Fibroblast of skin of left biceps (primary cell): ENCODE results near the gene KCNMB2.

ENCODE experiments used
- DNase-seq, 2 experiments: peaks; one replicate each; pipeline ENCODE4 v3.0.0-alpha.2; 2013; ENCODE audit warnings: low read depth in 2 of 2

The KCNMB2 gene

GRCh38 chr3:178568911-178569310, 32.7 kb downstream of the KCNMB2 start:
- no peak for DNase-seq

DNA sequence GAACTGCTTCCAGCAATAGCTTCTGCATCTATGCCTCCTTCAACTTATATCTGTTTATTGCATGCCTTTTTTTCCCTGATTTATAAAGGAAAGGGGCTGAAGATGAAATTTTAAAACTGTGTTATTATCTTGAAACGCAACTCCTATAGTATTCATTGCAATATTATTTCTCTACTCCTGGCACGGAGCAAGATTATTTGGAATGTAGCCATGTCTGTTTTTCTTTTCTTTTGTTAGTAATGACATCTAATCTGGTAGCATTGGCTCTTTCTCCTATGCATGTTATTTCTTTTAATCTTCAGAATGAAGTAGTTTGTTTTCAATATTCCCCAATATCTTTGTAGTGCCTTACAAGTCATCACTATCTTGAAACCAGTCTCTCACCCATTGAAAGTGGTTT, 33.6 kb downstream of the KCNMB2 start:
- no peak for DNase-seq

- DNase-seq = no peak
Measured at GRCh38 chr3:178583963-178584575, 47.8 kb downstream of the KCNMB2 start.

DNA sequence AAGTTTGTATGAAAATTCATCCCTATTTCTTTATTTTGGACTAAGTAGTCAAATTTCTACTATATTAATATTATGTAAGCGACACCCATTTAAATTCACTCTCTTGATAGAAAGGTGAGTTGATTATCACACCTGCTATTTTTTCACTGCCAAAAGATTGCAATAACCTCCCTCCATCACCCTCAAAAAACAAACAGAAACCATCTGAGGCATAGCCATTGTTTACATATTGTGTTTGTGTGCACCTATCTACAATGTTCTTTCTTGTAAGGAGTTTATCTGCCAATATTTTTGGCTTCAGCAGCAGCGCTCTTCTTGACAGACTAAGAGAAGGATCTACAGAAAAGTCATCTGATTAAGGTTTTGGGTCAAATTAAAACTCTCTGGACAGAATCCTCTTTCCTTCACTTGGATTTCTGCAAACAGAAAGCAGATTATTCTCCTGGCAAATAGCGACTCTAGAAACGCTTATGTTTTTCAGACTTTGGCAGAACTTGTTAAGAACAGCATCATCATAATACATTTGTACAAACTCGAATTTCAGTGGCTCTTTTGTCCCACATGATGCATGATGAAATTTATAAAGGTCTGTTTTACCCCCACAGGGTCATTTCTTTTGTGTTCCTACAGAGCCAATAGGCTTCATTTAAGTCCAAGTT, 48.6 kb downstream of the KCNMB2 start:
- DNase-seq = no peak

- DNase-seq = no peak
Measured at GRCh38 chr3:178585454-178585853, 49.2 kb downstream of the KCNMB2 start.

GRCh38 chr3:178586076-178586475, 49.8 kb downstream of the KCNMB2 start:
- no peak for DNase-seq

GRCh38 chr3:178588628-178589027, 52.4 kb downstream of the KCNMB2 start:
- DNase-seq = no peak

- DNase-seq = no peak
Measured at GRCh38 chr3:178593786-178594185, 57.5 kb downstream of the KCNMB2 start.

- no peak for DNase-seq
Measured at GRCh38 chr3:178597371-178597770, 61.1 kb downstream of the KCNMB2 start.

DNA sequence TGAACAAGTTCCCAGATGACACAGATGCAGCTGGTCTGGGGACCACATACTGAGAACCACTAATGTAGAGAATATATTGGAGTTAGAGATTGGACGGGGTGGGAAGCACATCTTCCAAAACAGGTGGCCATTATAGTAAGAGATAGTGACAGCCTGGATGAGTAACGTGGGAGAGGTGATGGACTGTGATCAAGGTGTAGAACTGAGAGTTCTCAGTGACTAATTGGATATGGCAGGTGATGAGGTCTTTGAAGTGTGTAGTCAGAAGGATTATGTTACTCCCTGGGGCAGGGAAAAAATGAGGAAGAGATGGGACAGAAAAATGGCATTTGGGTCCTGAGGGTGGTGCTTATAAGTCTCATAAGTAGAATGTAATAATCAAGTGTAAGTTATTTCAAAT, 66.6 kb downstream of the KCNMB2 start:
- no peak for DNase-seq

DNA sequence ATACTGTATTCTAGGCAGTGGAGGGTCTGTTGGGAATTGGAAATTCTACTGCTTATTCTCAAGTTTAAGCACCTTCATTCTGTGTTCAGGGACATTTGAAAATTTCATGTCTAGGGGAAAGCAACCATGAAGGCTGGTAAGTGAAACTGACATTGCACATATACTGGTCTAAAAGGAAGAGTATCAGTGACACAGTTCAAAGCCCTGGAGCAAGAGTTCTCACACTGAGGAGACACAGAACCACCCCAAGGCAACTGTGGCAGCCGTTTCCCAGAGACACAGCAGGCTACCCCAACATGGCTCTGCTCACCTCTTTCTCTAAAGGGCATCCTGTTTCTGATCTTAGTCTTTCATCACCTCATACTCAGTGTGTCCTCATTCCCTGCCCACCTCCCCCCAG, 67.5 kb downstream of the KCNMB2 start:
- DNase-seq = no peak

- DNase-seq = no peak
Measured at GRCh38 chr3:178618197-178618596, 82.0 kb downstream of the KCNMB2 start.

DNA sequence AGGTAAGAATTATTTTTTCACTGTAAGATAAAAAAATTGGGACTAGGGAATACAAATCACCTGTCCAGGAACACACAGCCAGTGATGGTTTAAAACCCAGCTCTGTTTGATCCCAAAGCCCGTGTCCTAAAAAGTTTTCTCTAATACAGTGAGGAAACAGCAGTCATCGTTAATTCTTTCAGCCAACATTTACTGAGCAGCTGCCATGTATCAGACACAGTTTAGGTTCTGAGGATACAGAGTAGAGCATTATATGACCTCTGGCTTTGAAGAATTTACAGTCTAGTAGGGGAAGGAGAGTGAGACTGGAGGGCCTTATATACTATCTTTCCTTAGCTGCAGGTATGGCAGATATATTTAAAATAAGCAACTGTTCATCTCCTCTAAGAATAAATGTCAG, 82.7 kb downstream of the KCNMB2 start:
- DNase-seq = no peak

DNA sequence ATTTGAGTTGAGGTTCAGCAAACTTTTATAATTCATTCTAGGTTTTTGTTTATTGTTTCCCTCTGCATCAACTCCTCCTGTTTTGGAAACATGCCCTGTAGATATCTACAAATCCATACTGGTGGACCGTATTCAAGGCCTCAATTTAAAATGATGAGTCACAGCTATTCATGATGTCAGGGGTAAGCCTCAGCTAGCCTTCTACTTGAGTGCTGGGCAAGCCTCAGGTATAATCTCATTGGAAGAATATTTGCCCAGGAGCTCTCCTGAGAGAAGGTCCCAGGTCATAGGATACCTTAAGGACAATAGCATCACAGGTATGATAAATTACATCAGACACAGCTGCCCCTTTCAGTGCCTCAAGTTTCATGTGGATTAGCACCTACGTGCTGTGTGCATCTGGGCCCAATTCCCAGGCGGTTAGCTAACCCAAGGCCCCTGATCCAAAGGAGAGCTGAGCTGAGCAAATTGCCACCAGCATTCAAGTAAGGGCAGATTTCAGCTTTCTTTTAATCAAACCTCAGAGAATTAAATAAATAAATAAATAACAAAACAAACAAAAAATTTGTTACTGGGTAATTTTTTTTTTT, 87.5 kb downstream of the KCNMB2 start:
- no peak for DNase-seq

DNA sequence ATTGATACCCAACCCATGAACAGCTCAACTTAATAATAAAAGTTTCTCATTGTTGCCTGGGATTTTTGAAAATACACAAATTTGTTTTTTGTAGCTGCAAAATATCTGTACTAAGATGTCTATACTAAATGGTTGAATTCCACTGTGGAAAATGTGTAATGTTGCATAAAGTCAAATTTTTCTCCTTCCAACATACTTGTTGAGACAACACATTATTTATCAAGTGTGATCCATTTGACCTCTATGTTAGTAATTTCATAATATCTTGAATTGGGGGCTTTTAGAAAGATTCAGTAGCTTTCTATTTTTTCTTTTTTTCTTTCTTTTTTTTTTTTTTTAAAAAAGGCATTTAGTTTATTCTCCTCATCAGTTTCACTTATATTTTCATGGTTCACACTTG, 88.0 kb downstream of the KCNMB2 start:
- DNase-seq = no peak

DNA sequence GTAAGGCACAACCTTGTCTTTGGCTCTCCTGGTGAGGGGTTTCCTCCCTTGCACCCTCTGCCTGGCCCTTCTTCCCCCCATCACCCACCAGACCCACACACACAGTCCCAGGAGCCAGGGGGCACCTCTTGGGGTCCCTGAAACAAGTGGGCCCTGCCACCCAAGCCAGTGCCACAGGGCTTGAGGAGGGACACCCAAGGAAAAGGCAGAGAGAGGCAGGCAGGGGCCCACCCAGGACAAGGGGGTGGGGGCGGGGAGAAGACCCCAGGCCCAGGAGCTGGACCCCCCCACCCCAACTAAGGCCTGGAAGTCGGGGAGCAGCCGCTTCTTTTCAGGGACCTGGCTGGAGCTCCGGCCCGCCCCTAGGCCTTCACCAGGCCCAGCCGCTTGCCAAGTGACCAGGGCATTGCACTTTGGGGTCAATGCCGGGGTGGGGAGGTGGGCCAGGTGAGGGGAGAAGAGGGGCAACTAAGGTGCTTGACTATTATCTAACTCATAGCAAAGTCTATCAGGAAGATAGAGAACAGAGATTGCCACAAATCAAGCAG, 88.9 kb downstream of the KCNMB2 start:
- DNase-seq = no peak

DNA sequence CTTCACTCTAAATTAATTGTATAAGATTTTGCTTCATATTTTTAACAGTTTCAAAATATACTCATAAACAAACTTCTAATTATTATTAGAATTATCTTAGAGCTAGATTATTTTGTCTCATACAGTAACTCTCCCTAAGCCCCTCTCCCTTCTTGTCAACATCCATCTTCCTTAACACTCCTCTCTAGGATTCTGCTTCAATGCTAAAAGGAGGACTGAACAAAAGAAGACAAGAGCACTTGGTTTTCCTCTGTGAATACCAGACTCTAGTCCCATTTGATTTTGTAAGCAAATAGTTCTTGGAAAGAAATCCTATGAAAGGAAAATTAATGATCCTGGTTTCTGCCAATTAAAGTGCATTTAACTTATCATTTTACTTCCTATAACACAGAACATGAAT, 91.8 kb downstream of the KCNMB2 start:
- DNase-seq = no peak

- DNase-seq = no peak
Measured at GRCh38 chr3:178629430-178630178, 93.4 kb downstream of the KCNMB2 start.

DNA sequence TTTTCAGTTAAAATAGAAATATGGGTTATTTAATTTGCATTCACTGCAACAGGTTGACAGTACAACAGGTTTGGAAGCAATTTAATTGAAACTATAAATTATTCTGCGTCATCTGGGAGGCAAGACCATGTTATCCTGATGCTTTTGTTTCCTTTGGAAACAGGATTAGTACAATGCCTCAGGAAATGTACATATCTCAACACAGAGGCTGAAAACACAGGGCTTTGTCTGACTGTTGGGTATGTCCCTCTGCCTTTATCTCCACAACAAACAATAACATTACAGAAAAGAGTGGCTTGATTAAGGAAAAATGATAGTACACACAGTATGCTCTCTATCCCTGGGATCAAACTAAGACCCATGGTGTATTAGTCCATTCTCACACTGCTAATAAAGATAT, 95.7 kb downstream of the KCNMB2 start:
- no peak for DNase-seq

DNA sequence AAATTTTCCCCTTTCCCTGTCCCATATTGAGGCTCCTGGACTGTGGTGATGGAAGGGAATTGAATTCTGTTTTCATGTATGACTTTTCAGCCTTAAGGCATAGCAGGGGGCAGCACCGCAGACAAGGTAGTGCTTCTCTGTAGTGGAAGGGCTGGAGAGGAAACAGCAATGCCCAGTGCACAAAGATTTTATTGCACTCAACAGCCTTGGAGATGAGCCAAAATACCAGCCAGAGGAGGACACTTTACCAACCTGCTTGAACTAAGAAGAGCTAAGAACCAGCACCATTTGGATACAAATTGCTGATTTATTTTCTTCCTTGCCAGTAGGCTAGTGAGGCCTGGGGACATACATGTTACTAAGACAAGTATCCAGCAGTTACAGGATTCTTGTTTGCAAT, 98.7 kb downstream of the KCNMB2 start:
- no peak for DNase-seq

- no peak for DNase-seq
Measured at GRCh38 chr3:178637802-178638201, 101.6 kb downstream of the KCNMB2 start.

GRCh38 chr3:178645503-178645902, 109.3 kb downstream of the KCNMB2 start:
- DNase-seq = no peak
